Right cardiac atrium (tissue), 5 donors: ENCODE data around the gene HCCS. TPM values are rescaled to one million over a fixed set of nuclear protein-coding genes. Genes with fewer than 3 reads are reported as not detected.

Experiments
- ATAC-seq, 2 donors: fragments of 200-7000 bp; cut with Tn5 transposase; one replicate each; pipeline versions ENCODE4 v1.8.0 to v1.9.1; 2020; ENCODE audit warnings: moderate library complexity in 2 of 2, mild to moderate bottlenecking in 1 of 2
- DNase-seq, 3 donors: peaks; one replicate each; pipeline ENCODE4 v3.0.0-alpha.2; 2020
- H3K27ac ChIP-seq: one replicate; pipeline ENCODE4 v1.5.1; 2013; ENCODE audit warnings: mild to moderate bottlenecking, low read length, control low read depth, moderate library complexity
- H3K27me3 ChIP-seq: one replicate; pipeline ENCODE4 v1.6.1; 2013; ENCODE audit not compliant: control insufficient read depth, insufficient read depth
- H3K4me1 ChIP-seq: one replicate; pipeline ENCODE4 v1.6.1; 2013; ENCODE audit warnings: low read length; ENCODE audit not compliant: control insufficient read depth, insufficient read depth
- H3K4me3 ChIP-seq: one replicate; pipeline ENCODE4 v1.5.1; 2013; ENCODE audit warnings: low read length, control low read depth
- H3K9me3 ChIP-seq: one replicate; pipeline ENCODE4 v1.6.1; 2013; ENCODE audit warnings: low read length; ENCODE audit not compliant: control insufficient read depth
- WGBS: extraction: QIAGEN DNeasy Blood & Tissue Kit; methylation state at CpG from one replicate; pipeline ENCODE4 v1.1.7; 2013; 5-methylcytosine and 5-hydroxymethylcytosine counted together
- intact Hi-C, 4 donors: fragments of 100-400 bp; cut with DNase I; formaldehyde crosslinking; loops; one replicate each; pipeline versions ENCODE4 v1.11.0 to v1.14.0; 2022 to 2023
- long read RNA-seq, 4 donors: library from polyadenylated mRNA; unstranded; transcript quantifications; one replicate each; pipeline ENCODE4 v2.0.0, GENCODE V29; 2020 to 2021
- polyA plus RNA-seq: library from polyadenylated mRNA; stranded (reverse); fragments of 200-250 nt; gene quantifications from one replicate; pipeline ENCODE4 v1.2.3, GENCODE V29; 2013
- total RNA-seq, 4 donors: library from RNA; stranded (reverse); fragmentation: NEBNext Ultra II Directional; extraction: Animal tissue kit (Norgen Biotek cat#: 25700); gene quantifications; one replicate each; pipeline ENCODE4 v1.2.1, GENCODE V29; 2021
- donor health status: healthy with polysubstance abuse.
- donor health status: DM: no; HTN: yes; CAD: no.
- donor health status: DM: no; HTN: no; CAD: no.
- donor health status: DM: no; HTN: yes; CAD: no; lungs with severe emphysema.
- donor health status: DM: yes; HTN: yes; CAD: no.

Gene HCCS
- total RNA-seq = 10 to 100 TPM; 40.9 to 63.0 (median 55.9) TPM
- 48.3 TPM for polyA plus RNA-seq
- long read RNA-seq, donor 1, transcript HCCS-202 (7 exons, 1,072 nt) = major isoform, 72 of 74 reads
- long read RNA-seq, donor 1, partial matches to known transcripts = 1 of 74 reads
- long read RNA-seq, donor 1, other reads (novel, unspliced or antisense) = 0 of 74 reads
- long read RNA-seq, donor 2, transcript HCCS-202 (7 exons, 1,072 nt) = major isoform, 32 of 35 reads
- long read RNA-seq, donor 2, partial matches to known transcripts = 1 of 35 reads
- long read RNA-seq, donor 2, other reads (novel, unspliced or antisense) = 1 of 35 reads
- long read RNA-seq, donor 3, transcript HCCS-202 (7 exons, 1,072 nt) = major isoform, 72 of 89 reads
- long read RNA-seq, donor 3, transcript HCCS-201 (7 exons, 2,277 nt) = minor isoform, 6 of 89 reads
- long read RNA-seq, donor 3, partial matches to known transcripts = 4 of 89 reads
- long read RNA-seq, donor 3, other reads (novel, unspliced or antisense) = 6 of 89 reads
- long read RNA-seq, donor 4, transcript HCCS-202 (7 exons, 1,072 nt) = major isoform, 25 of 29 reads
- long read RNA-seq, donor 4, partial matches to known transcripts = 3 of 29 reads
- long read RNA-seq, donor 4, other reads (novel, unspliced or antisense) = 0 of 29 reads

- DNase-seq (peak; percentile 85 to 94 (median 94)), ATAC-seq (peak; percentile 98 to 99)
- intact Hi-C loops = no loop called here
- Histone ChIP-seq H3K27ac (peak within 1 kb of the TSS; percentile 60), H3K4me1 (peaks cover 1% of the 10 kb centered on the region), H3K27me3 (no peaks in the 10 kb centered on the region), H3K4me3 (peak within 1 kb of the TSS; percentile 52), H3K9me3 (no peaks in the 10 kb centered on the region)
- under 1% methylated on average over 57 of the region's 58 CpGs for WGBS
These were observed at the start of gene HCCS for GRCh38 chrX:11111037-11111851. TSS of gene HCCS (plus strand) at chrX:11111332. CDS start at chrX:11112061, 729 bp downstream.

GRCh38 chrX:11064276-11064675 lies 46.9 kb upstream of the HCCS start:
- peak; percentile 26 to 61 (median 57) for DNase-seq
- ATAC-seq = peak in 1 of 2 donors; percentile 50
- intact Hi-C loops = no loop called here
- Histone ChIP-seq H3K9me3 (no peaks in the 10 kb centered on the region), H3K27me3 (no peaks in the 10 kb centered on the region), H3K4me3 (no peak overlapping the region), H3K4me1 (peaks cover 2% of the 10 kb centered on the region), H3K27ac (no peak overlapping the region)
- WGBS = 63% methylated on average over 5 of the region's 5 CpGs

GRCh38 chrX:11064851-11065600 lies 46.1 kb upstream of the HCCS start:
- Histone ChIP-seq H3K4me1 (peaks cover 2% of the 10 kb centered on the region), H3K27me3 (no peaks in the 10 kb centered on the region), H3K27ac (no peak overlapping the region), H3K9me3 (no peaks in the 10 kb centered on the region), H3K4me3 (no peak overlapping the region)
- intact Hi-C loops = no loop called here
- peak; percentile 59 to 62 for ATAC-seq
- peak in 1 of 3 donors; percentile 21 for DNase-seq
- WGBS = 54% methylated on average over 8 of the region's 8 CpGs

GRCh38 chrX:11066812-11067211 lies 44.3 kb upstream of the HCCS start:
- DNase-seq (no peak), ATAC-seq (no peak)
- H3K4me3 ChIP-seq = no peak overlapping the region
- H3K27me3 ChIP-seq = no peaks in the 10 kb centered on the region
- peaks cover 2% of the 10 kb centered on the region for H3K4me1 ChIP-seq
- WGBS = 61% methylated on average over 2 of the region's 2 CpGs
- no peaks in the 10 kb centered on the region for H3K9me3 ChIP-seq
- no peak overlapping the region for H3K27ac ChIP-seq
- intact Hi-C loops = no loop called here

GRCh38 chrX:11073381-11073780 lies 37.8 kb upstream of the HCCS start:
- Histone ChIP-seq H3K27me3 (no peaks in the 10 kb centered on the region), H3K9me3 (no peaks in the 10 kb centered on the region), H3K4me3 (no peak overlapping the region), H3K4me1 (no peaks in the 10 kb centered on the region), H3K27ac (no peak overlapping the region)
- ATAC-seq (no peak), DNase-seq (no peak)
- WGBS = 81% methylated on average over 1 of the region's 1 CpG
- intact Hi-C loops = no loop called here

GRCh38 chrX:11080741-11081305 lies 30.3 kb upstream of the HCCS start:
- Histone ChIP-seq H3K9me3 (no peaks in the 10 kb centered on the region), H3K4me3 (no peak overlapping the region), H3K27ac (no peak overlapping the region), H3K4me1 (no peaks in the 10 kb centered on the region), H3K27me3 (no peaks in the 10 kb centered on the region)
- no peak for ATAC-seq
- WGBS = 65% methylated on average over 4 of the region's 4 CpGs
- DNase-seq = no peak
- intact Hi-C loops = no loop called here

- H3K27ac ChIP-seq = no peak overlapping the region
- no peaks in the 10 kb centered on the region for H3K9me3 ChIP-seq
- H3K27me3 ChIP-seq = no peaks in the 10 kb centered on the region
- WGBS = 39% methylated on average over 2 of the region's 2 CpGs
- intact Hi-C loops = no loop called here
- ATAC-seq (no peak), DNase-seq (no peak)
- H3K4me3 ChIP-seq = no peak overlapping the region
- H3K4me1 ChIP-seq = no peaks in the 10 kb centered on the region
These were observed 29.6 kb upstream of the HCCS start for GRCh38 chrX:11081511-11081910.

- Histone ChIP-seq H3K27me3 (no peaks in the 10 kb centered on the region), H3K4me1 (no peaks in the 10 kb centered on the region), H3K27ac (no peak overlapping the region), H3K9me3 (no peaks in the 10 kb centered on the region), H3K4me3 (no peak overlapping the region)
- no peak for DNase-seq
- no peak for ATAC-seq
- intact Hi-C loops = no loop called here
- 57% methylated on average over 1 of the region's 1 CpG for WGBS
These were observed 25.8 kb upstream of the HCCS start for GRCh38 chrX:11085305-11085704.

GRCh38 chrX:11089802-11090201 lies 21.3 kb upstream of the HCCS start:
- Histone ChIP-seq H3K4me3 (no peak overlapping the region), H3K9me3 (no peaks in the 10 kb centered on the region), H3K4me1 (no peaks in the 10 kb centered on the region), H3K27ac (no peak overlapping the region), H3K27me3 (no peaks in the 10 kb centered on the region)
- no peak for ATAC-seq
- intact Hi-C loops = no loop called here
- 88% methylated on average over 1 of the region's 1 CpG for WGBS
- DNase-seq = no peak

GRCh38 chrX:11097933-11098332 lies 13.2 kb upstream of the HCCS start:
- no peak for ATAC-seq
- Histone ChIP-seq H3K9me3 (no peaks in the 10 kb centered on the region), H3K27me3 (no peaks in the 10 kb centered on the region), H3K4me1 (no peaks in the 10 kb centered on the region), H3K4me3 (no peak overlapping the region), H3K27ac (no peak overlapping the region)
- no peak for DNase-seq
- intact Hi-C loops = no loop called here
